GM19455 (cell line): ENCODE results near the gene KRT83.
A peak's percentile ranks its signal among the peaks of the same experiment; 100 is the strongest.
"Not testable (repeated sequence)": the region's sequence is repeated elsewhere in the genome, so short reads cannot be mapped to it uniquely, and the experiment has no call there.

Experiments
- ATAC-seq: cut with Tn5 transposase; IDR thresholded peaks from one replicate; pipeline ENCODE4 v1.9.1; 2021; ENCODE audit not compliant: unreplicated experiment

The KRT83 gene

GRCh38 chr12:52333321-52333720 lies 12.1 kb upstream of the KRT83 start:
- no peak for ATAC-seq

- no peak for ATAC-seq
These were observed 11.2 kb upstream of the KRT83 start for GRCh38 chr12:52332381-52332780.

- ATAC-seq: no peak
These were observed 10.6 kb upstream of the KRT83 start for GRCh38 chr12:52331833-52332232.

GRCh38 chr12:52331039-52331438 lies 9.8 kb upstream of the KRT83 start:
- no peak for ATAC-seq

- ATAC-seq: no peak
These were observed 6.8 kb upstream of the KRT83 start for GRCh38 chr12:52327830-52328500.

GRCh38 chr12:52327052-52327829 lies 6.0 kb upstream of the KRT83 start:
- peak; percentile 89 for ATAC-seq

- no peak for ATAC-seq
These were observed 2.9 kb upstream of the KRT83 start for GRCh38 chr12:52324153-52324444.

GRCh38 chr12:52323416-52324152 lies 2.4 kb upstream of the KRT83 start:
- no peak for ATAC-seq

- ATAC-seq: no peak
These were observed 1.8 kb upstream of the KRT83 start for GRCh38 chr12:52323001-52323400.

GRCh38 chr12:52322069-52322468 lies 871 bp upstream of the KRT83 start:
- no peak for ATAC-seq

- no peak for ATAC-seq
These were observed 220 bp upstream of the KRT83 start for GRCh38 chr12:52321418-52321817.

GRCh38 chr12:52319097-52319496 lies 2.1 kb downstream of the KRT83 start:
- no peak for ATAC-seq

- no peak for ATAC-seq
These were observed 2.8 kb downstream of the KRT83 start for GRCh38 chr12:52318241-52318990.

GRCh38 chr12:52317468-52318052 lies 3.6 kb downstream of the KRT83 start:
- no peak for ATAC-seq

GRCh38 chr12:52316701-52317100 lies 4.5 kb downstream of the KRT83 start:
- ATAC-seq: no peak

GRCh38 chr12:52316290-52316689 lies 4.9 kb downstream of the KRT83 start:
- ATAC-seq: no peak

GRCh38 chr12:52315721-52316120 lies 5.5 kb downstream of the KRT83 start:
- not testable (repeated sequence) for ATAC-seq

- ATAC-seq: no peak
These were observed 6.7 kb downstream of the KRT83 start for GRCh38 chr12:52314511-52314910.

GRCh38 chr12:52313926-52314325 lies 7.3 kb downstream of the KRT83 start:
- no peak for ATAC-seq

- ATAC-seq: no peak
These were observed 7.7 kb downstream of the KRT83 start for GRCh38 chr12:52313461-52313860.

- ATAC-seq: no peak
These were observed 9.1 kb downstream of the KRT83 start for GRCh38 chr12:52312086-52312485.
